PC-3 (cell line): ENCODE measurements around the gene PRKACB. TPM values are rescaled to one million over a fixed set of nuclear protein-coding genes. Genes with fewer than 3 reads are reported as not detected.

ENCODE experiments used
- ATAC-seq: fragments of 200-7000 bp; cut with Tn5 transposase; 2 replicates; pipeline ENCODE4 v1.9.1; 2020; ENCODE audit warnings: mild to moderate bottlenecking, moderate library complexity
- BruUV-seq: library from RNA; stranded (reverse); fragments of 400-500 nt; replicated peaks from 2 replicates; lab custom pipeline; 2021; lab: Mats Ljungman, UMichigan
- CTCF ChIA-PET: fragments of 300-600 bp; sonication (Branson Sonifier 250); formaldehyde crosslinking; loops from one replicate; lab custom pipeline; 2022; ENCODE audit warnings: antibody characterized with exemption; lab: Charles Lee
- POLR2A ChIA-PET: fragments of 300-600 bp; sonication (Branson Sonifier 250); formaldehyde crosslinking; loops from one replicate; lab custom pipeline; 2022; ENCODE audit warnings: antibody characterized with exemption; ENCODE audit not compliant: unreplicated experiment; lab: Charles Lee
- DNase-seq: peaks from one replicate; pipeline ENCODE4 v3.0.0-alpha.2; 2015
- H2AFZ ChIP-seq: fragments of 300-600 bp; sonication (generic); 2 replicates; pipeline ENCODE4 v1.6.0; 2016; ENCODE audit warnings: antibody characterized with exemption, low read length
- H3F3A ChIP-seq: fragments of 300-600 bp; sonication (generic); one replicate; pipeline ENCODE4 v1.6.0; 2017; ENCODE audit warnings: antibody characterized with exemption, low read length, control low read depth, mild to moderate bottlenecking; ENCODE audit not compliant: unreplicated experiment
- H3K27ac ChIP-seq: fragments of 300-600 bp; sonication (generic); 2 replicates; pipeline ENCODE4 v1.5.1; 2016; ENCODE audit warnings: mild to moderate bottlenecking, low read length
- H3K27me3 ChIP-seq: fragments of 300-600 bp; sonication (generic); 2 replicates; pipeline ENCODE4 v1.6.1; 2016; ENCODE audit warnings: low read length, mixed read lengths
- H3K36me3 ChIP-seq: fragments of 300-600 bp; sonication (generic); 2 replicates; pipeline ENCODE4 v1.6.1; 2016; ENCODE audit warnings: low read depth, mixed run types, low read length, mixed read lengths
- H3K4me1 ChIP-seq: fragments of 300-600 bp; sonication (generic); 2 replicates; pipeline ENCODE4 v1.5.1; 2016; ENCODE audit warnings: low read length; ENCODE audit not compliant: insufficient read depth
- H3K4me2 ChIP-seq: fragments of 300-600 bp; sonication (generic); 2 replicates; pipeline ENCODE4 v1.6.0; 2016; ENCODE audit warnings: low read length
- H3K4me3 ChIP-seq: fragments of 300-600 bp; sonication (generic); 2 replicates; pipeline ENCODE4 v1.5.1; 2016; ENCODE audit warnings: mild to moderate bottlenecking, low read length, mixed read lengths
- H3K79me2 ChIP-seq: fragments of 300-600 bp; sonication (generic); 2 replicates; pipeline ENCODE4 v1.6.1; 2017; ENCODE audit warnings: low read length, mixed read lengths
- H3K9ac ChIP-seq: fragments of 300-600 bp; sonication (generic); 2 replicates; pipeline ENCODE4 v1.6.0; 2016; ENCODE audit warnings: mild to moderate bottlenecking, low read length
- H3K9me2 ChIP-seq: fragments of 300-600 bp; sonication (generic); replicated peaks from 2 replicates; pipeline ENCODE4 v1.6.1; 2016; ENCODE audit warnings: mixed run types, low read length, mixed read lengths
- H3K9me3 ChIP-seq: fragments of 300-600 bp; sonication (generic); 2 replicates; pipeline ENCODE4 v1.6.1; 2016; ENCODE audit warnings: low read length, mixed read lengths
- H4K20me1 ChIP-seq: fragments of 300-600 bp; sonication (generic); 2 replicates; pipeline ENCODE4 v1.6.1; 2016; ENCODE audit warnings: low read length, mixed read lengths
- CTCF ChIP-seq: fragments of 300-600 bp; sonication (generic); conservative IDR thresholded peaks from 2 replicates; pipeline ENCODE4 v1.5.1; 2017; ENCODE audit warnings: antibody characterized with exemption, low read depth, mild to moderate bottlenecking, low read length
- EZH2 ChIP-seq: fragments of 300-600 bp; sonication (generic); IDR thresholded peaks from one replicate; pipeline ENCODE4 v1.6.1; 2017; ENCODE audit warnings: antibody characterized with exemption, mild to moderate bottlenecking, low read length; ENCODE audit not compliant: unreplicated experiment
- EZH2phosphoT487 ChIP-seq: fragments of 300-600 bp; sonication (generic); IDR thresholded peaks from 2 replicates; pipeline ENCODE4 v1.6.1; 2018; ENCODE audit warnings: mild to moderate bottlenecking, antibody characterized with exemption, low read length, borderline replicate concordance
- intact Hi-C: fragments of 100-400 bp; cut with micrococcal nuclease; formaldehyde crosslinking; loops from 2 replicates; pipeline ENCODE4 v1.9.0; 2023
- total RNA-seq: library from RNA; depleted of rRNA; stranded (reverse); fragments of >200 nt; gene quantifications from 2 replicates; pipeline ENCODE4 v1.2.3, GENCODE V29; 2014

The PRKACB gene
- total RNA-seq, 1 experiment from 2014 or later, result 7.8 TPM

DNA sequence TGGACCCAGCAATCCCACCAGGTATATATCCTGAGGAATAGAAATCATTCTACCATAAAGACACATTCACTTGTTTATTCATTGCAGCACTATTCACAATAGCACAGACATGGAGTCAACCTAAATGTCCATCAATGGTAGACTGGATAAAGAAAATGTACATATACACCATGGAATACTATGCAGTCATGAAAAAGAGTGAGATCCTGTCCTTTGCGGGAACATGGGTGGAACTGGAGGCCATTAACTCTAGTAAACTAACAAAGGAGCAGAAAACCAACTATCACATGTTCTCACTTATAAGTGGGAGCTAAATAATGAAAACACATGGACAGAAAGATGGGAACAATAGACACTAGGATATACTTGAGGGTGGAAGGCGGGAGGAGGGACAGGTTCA lies 36.1 kb upstream of the PRKACB start:
- no peaks in the 10 kb centered on the region for H4K20me1 ChIP-seq
- no peak for ATAC-seq
- DNase-seq, result no peak
- no peaks in the 10 kb centered on the region for H3K79me2 ChIP-seq
- TF ChIP-seq CTCF (no peak), EZH2 (no peak), EZH2phosphoT487 (no peak)
- CTCF ChIA-PET, result no interaction called here
- no peaks in the 10 kb centered on the region for H3K36me3 ChIP-seq
- no peaks in the 10 kb centered on the region for H3K9me3 ChIP-seq
- no peak overlapping the region for H3K4me2 ChIP-seq
- no peaks in the 10 kb centered on the region for H3F3A ChIP-seq
- H2AFZ ChIP-seq, result no peak overlapping the region
- no peak overlapping the region for H3K4me3 ChIP-seq
- POLR2A ChIA-PET, result no interaction called here
- H3K4me1 ChIP-seq, result peaks cover 17% of the 10 kb centered on the region
- H3K9ac ChIP-seq, result no peak overlapping the region
- H3K27me3 ChIP-seq, result no peaks in the 10 kb centered on the region
- intact Hi-C loops, result no loop called here
- H3K27ac ChIP-seq, result no peak overlapping the region
- no peaks in the 10 kb centered on the region for H3K9me2 ChIP-seq
- no TSS peak for BruUV-seq

DNA sequence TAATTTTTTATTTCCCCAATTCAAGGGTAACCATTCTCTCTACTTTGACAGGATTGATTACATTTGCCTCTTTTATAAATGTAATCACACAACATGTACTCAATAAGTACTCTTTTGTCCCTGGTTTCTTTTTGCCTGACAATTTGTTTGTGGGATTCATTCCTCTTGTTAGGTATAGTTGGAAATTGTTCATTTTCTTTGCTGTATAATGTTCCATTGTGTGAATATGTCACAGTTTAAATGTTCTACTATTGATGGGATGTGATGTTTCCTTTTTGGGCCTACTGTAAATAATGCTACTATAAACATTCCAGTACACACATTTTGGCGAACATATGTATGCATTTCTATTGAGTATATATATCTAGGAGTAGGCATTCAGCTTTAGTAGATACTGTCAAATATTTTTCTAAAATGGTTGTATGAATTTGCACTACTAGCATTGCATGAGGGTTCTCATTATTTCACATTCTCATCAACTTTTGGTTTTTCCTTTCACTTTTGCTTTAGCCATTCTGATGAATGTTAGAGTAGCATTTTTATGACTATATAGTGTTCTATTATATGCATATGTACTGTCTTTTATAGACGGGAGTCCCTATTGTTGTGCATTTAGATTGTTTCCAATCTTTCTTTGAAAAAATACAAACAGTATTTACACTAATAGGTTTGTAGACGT lies 35.0 kb upstream of the PRKACB start:
- Histone ChIP-seq H3K9me2 (no peaks in the 10 kb centered on the region), H3F3A (no peaks in the 10 kb centered on the region), H2AFZ (no peak overlapping the region), H3K4me1 (peaks cover 9% of the 10 kb centered on the region), H3K4me3 (no peak overlapping the region), H3K9me3 (no peaks in the 10 kb centered on the region), H3K27ac (no peak overlapping the region), H3K4me2 (no peak overlapping the region), H4K20me1 (no peaks in the 10 kb centered on the region), H3K9ac (no peak overlapping the region), H3K36me3 (no peaks in the 10 kb centered on the region), H3K79me2 (no peaks in the 10 kb centered on the region), H3K27me3 (no peaks in the 10 kb centered on the region)
- POLR2A ChIA-PET, result no interaction called here
- intact Hi-C loops, result no loop called here
- TF ChIP-seq EZH2 (no peak), CTCF (no peak), EZH2phosphoT487 (no peak)
- ATAC-seq, result no peak
- no peak for DNase-seq
- BruUV-seq, result no TSS peak
- CTCF ChIA-PET, result no interaction called here

- ChIA-PET CTCF (no interaction called here), POLR2A (no interaction called here)
- H4K20me1 ChIP-seq, result no peaks in the 10 kb centered on the region
- no peak overlapping the region for H3K4me2 ChIP-seq
- no peak overlapping the region for H3K27ac ChIP-seq
- no peaks in the 10 kb centered on the region for H3K79me2 ChIP-seq
- ATAC-seq (no peak), DNase-seq (no peak)
- H2AFZ ChIP-seq, result no peak overlapping the region
- H3K9ac ChIP-seq, result no peak overlapping the region
- no peaks in the 10 kb centered on the region for H3K27me3 ChIP-seq
- no peak overlapping the region for H3K4me3 ChIP-seq
- H3K4me1 ChIP-seq, result peaks cover 9% of the 10 kb centered on the region
- TF ChIP-seq CTCF (no peak), EZH2phosphoT487 (no peak), EZH2 (no peak)
- H3K9me3 ChIP-seq, result no peaks in the 10 kb centered on the region
- no peaks in the 10 kb centered on the region for H3K36me3 ChIP-seq
- no TSS peak for BruUV-seq
- H3F3A ChIP-seq, result no peaks in the 10 kb centered on the region
- intact Hi-C loops, result no loop called here
- no peaks in the 10 kb centered on the region for H3K9me2 ChIP-seq
Measured at GRCh38 chr1:84110629-84111028, 33.4 kb upstream of the PRKACB start.
